GM12878 (cell line): Measurements from ENCODE around the gene CDK5R1. TPM values are rescaled to one million over a fixed set of nuclear protein-coding genes. Genes with fewer than 3 reads are reported as not detected.

ENCODE experiments used
- ATAC-seq: fragments of 200-7000 bp; cut with Tn5 transposase; 3 replicates; pipeline ENCODE4 v1.9.1; 2020; ENCODE audit warnings: mild to moderate bottlenecking, moderate library complexity
- BruUV-seq: library from RNA; stranded (reverse); fragments of 400-500 nt; replicated peaks from 2 replicates; lab custom pipeline; 2021; lab: Mats Ljungman, UMichigan
- CTCF ChIA-PET: fragments of 300-600 bp; sonication (Branson Sonifier 250); formaldehyde crosslinking; extraction: SDS; loops from one replicate; lab custom pipeline; 2021; ENCODE audit warnings: inconsistent platforms; lab: Yijun Ruan, JAX
- POLR2A ChIA-PET: fragments of 350-600 bp; formaldehyde crosslinking; extraction: SDS; loops from one replicate; lab custom pipeline; 2021; ENCODE audit warnings: inconsistent platforms; lab: Charles Lee
- RAD21 ChIA-PET: fragments of 300-600 bp; sonication (Branson Sonifier 250); formaldehyde crosslinking; loops from one replicate; lab custom pipeline; 2023; ENCODE audit warnings: antibody characterized with exemption; ENCODE audit not compliant: unreplicated experiment; lab: Charles Lee
- SMC1A ChIA-PET: fragments of 300-600 bp; sonication (Branson Sonifier 250); formaldehyde crosslinking; loops from one replicate; lab custom pipeline; 2023; ENCODE audit not compliant: unreplicated experiment, uncharacterized antibody; lab: Charles Lee
- DNase-seq: peaks from one replicate; pipeline ENCODE4 v3.0.0-alpha.2; 2011; ENCODE audit warnings: low read depth, low spot score
- FAIRE-seq: peaks from 3 replicates; lab custom pipeline; 2011; peaks lifted over from hg19 to GRCh38; lab: Jason Lieb, UNC
- H2AFZ ChIP-seq: 2 replicates; pipeline ENCODE4 v1.6.0; 2011; ENCODE audit warnings: low read depth, low read length, control low read depth; ENCODE audit not compliant: control insufficient read depth
- H3K27ac ChIP-seq: 2 replicates; pipeline ENCODE4 v1.5.1; 2011; ENCODE audit warnings: control low read depth; ENCODE audit not compliant: control insufficient read depth, insufficient read depth
- H3K27me3 ChIP-seq, 2 experiments: replicated peaks in 1 of 2; 2 replicates each; pipeline versions ENCODE4 v1.6.0 to v1.6.1; 2011; ENCODE audit warnings: low read length in 1 of 2; ENCODE audit not compliant: control insufficient read depth in 2 of 2, insufficient read depth in 2 of 2
- H3K36me3 ChIP-seq, 2 experiments: 2 replicates each; pipeline ENCODE4 v1.5.1; 2011; ENCODE audit warnings: low read length in 1 of 2; ENCODE audit not compliant: control insufficient read depth in 2 of 2, insufficient read depth in 2 of 2
- H3K4me1 ChIP-seq: 2 replicates; pipeline ENCODE4 v1.6.1; 2011; ENCODE audit warnings: mild to moderate bottlenecking, low read length, moderate library complexity, mixed read lengths; ENCODE audit not compliant: control insufficient read depth, insufficient read depth
- H3K4me2 ChIP-seq: 2 replicates; pipeline ENCODE4 v1.6.0; 2011; ENCODE audit warnings: control low read depth; ENCODE audit not compliant: control insufficient read depth, insufficient read depth
- H3K4me3 ChIP-seq: fragments of 200-600 bp; sonication (generic); 2 replicates; pipeline ENCODE4 v1.5.1; 2016
- H3K79me2 ChIP-seq: 2 replicates; pipeline ENCODE4 v1.6.0; 2011; ENCODE audit warnings: low read length; ENCODE audit not compliant: control insufficient read depth, insufficient read depth
- H3K9ac ChIP-seq: 2 replicates; pipeline ENCODE4 v1.8.0; 2011; ENCODE audit warnings: low read length, control low read depth, mixed read lengths; ENCODE audit not compliant: control insufficient read depth, insufficient read depth
- H3K9me3 ChIP-seq: replicated peaks from 3 replicates; pipeline ENCODE4 v1.5.1; 2011; ENCODE audit warnings: mild to moderate bottlenecking, low read length; ENCODE audit not compliant: control insufficient read depth, insufficient read depth
- H4K20me1 ChIP-seq: 2 replicates; pipeline ENCODE4 v1.6.0; 2011; ENCODE audit not compliant: control insufficient read depth, insufficient read depth
- IRF5 ChIP-seq: fragments of 450-650 bp; IDR thresholded peaks from 2 replicates; pipeline ENCODE4 v1.6.1; 2017; ENCODE audit warnings: borderline replicate concordance
- POLR2AphosphoS5 ChIP-seq: IDR thresholded peaks from 2 replicates; pipeline ENCODE4 v1.6.1; 2011; ENCODE audit warnings: mild to moderate bottlenecking, low read length, inconsistent platforms
- REST ChIP-seq: IDR thresholded peaks from 2 replicates; pipeline ENCODE4 v1.6.1; 2012; ENCODE audit warnings: mild to moderate bottlenecking, low read depth, low read length
- ZBED1 ChIP-seq: IDR thresholded peaks from 2 replicates; pipeline ENCODE4 v1.6.1; 2016; ENCODE audit warnings: borderline replicate concordance
- WGBS: methylation state at CpG from one replicate; pipeline ENCODE4 v1.1.6; 2016; ENCODE audit warnings: low lambda C conversion rate; ENCODE audit not compliant: insufficient replicate concordance, insufficient coverage; ENCODE audit errors: missing lambda C conversion rate; 5-methylcytosine and 5-hydroxymethylcytosine counted together
- in situ Hi-C: fragments of 300-500 bp; cut with MboI; formaldehyde crosslinking; loops from 9 replicates; pipeline ENCODE4 v1.14.3; 2018; ENCODE audit warnings: mixed read lengths
- intact Hi-C: fragments of 100-400 bp; cut with micrococcal nuclease; formaldehyde crosslinking; loops from one replicate; pipeline ENCODE4 v1.14.2; 2022; ENCODE audit not compliant: unreplicated experiment
- polyA plus RNA-seq, 11 experiments: library from polyadenylated mRNA; depleted of rRNA in 4 of 11; unstranded in 6 of 11; stranded (reverse) in 5 of 11; fragments of >200 nt; fragmentation: Nextera tagmentation in 4 of 11; fragmentation: Illumina TruSeq in 1 of 11; extraction: Ambion mirVana in 4 of 11; extraction: Trizol in 1 of 11; gene quantifications; 1 replicate in 1 of 11; 2 replicates in 10 of 11; pipeline versions ENCODE4 v1.2.1 to v1.2.3, GENCODE V29; 2011 to 2016; ENCODE audit warnings: inconsistent platforms in 2 of 11, missing spikeins in 2 of 11, low read depth in 1 of 11
- total RNA-seq, 4 experiments: library from RNA; depleted of rRNA in 3 of 4; stranded (reverse); fragments of >200 nt in 3 of 4; fragmentation: Illumina TruSeq in 1 of 4; extraction: Trizol in 1 of 4; gene quantifications; 2 replicates each; pipeline versions ENCODE4 v1.2.1 to v1.2.3, GENCODE V29; 2013 to 2021
- TF ChIP-seq, protein P1 (sequence below): fragments of 450-650 bp; IDR thresholded peaks from 2 replicates; pipeline ENCODE4 v1.6.1; 2018; ENCODE audit warnings: mild to moderate bottlenecking, low read depth, moderate library complexity; ENCODE audit not compliant: partially characterized antibody

Gene CDK5R1
- total and polyA plus RNA-seq, 10 of the 15 experiments (the other 5 are each of a cell fraction or from before 2014, with no cell fraction given), result 1.1 to 28.3 (median 12.2) TPM

DNA sequence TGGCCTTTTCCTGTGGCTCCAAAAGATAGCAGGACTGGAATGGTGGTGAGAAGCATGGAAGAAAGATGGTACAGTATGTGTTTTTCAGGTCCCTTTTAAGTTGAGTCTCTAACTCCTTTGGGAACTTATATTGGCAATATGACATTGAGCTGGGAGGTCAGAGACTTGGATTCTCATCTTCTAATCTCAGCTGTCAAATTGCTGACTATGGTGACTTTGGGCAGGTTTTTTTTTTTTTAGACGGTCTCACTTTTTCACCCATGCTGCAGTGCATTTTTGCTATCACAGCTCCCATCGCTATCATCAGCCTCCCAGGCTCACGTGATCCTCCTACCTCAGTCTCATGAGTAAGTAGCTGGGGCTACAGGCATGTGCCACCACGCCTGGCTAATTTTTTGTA, 15.1 kb upstream of the CDK5R1 start:
- no peak for ATAC-seq
- CTCF ChIA-PET, result interaction anchor here (0.6 to 7.0 kb wide), 5 partner anchors 9 to 220 kb away, joined by 3 to 59 read pairs (median 4); no protein-coding TSS in a partner anchor
- Histone ChIP-seq H3K4me1 (no peaks in the 10 kb centered on the region), H3K27me3 (no peaks in the 10 kb centered on the region), H3K9me3 (no peaks in the 10 kb centered on the region), H3K4me2 (no peak overlapping the region), H3K79me2 (no peaks in the 10 kb centered on the region), H3K4me3 (no peak overlapping the region), H3K36me3 (peaks cover 34 to 70% of the 10 kb centered on the region in 2 experiments), H3K9ac (no peak overlapping the region), H4K20me1 (no peaks in the 10 kb centered on the region), H2AFZ (no peak overlapping the region), H3K27ac (no peak overlapping the region)
- SMC1A ChIA-PET, result interaction anchor here (1.0 kb wide), 1 partner anchor 10 kb away, joined by 4 read pairs; no protein-coding TSS in a partner anchor
- no peak for DNase-seq
- 95% methylated on average over 4 of the region's 4 CpGs for WGBS
- FAIRE-seq, result no peak
- RAD21 ChIA-PET, result interaction anchor here (1.1 to 1.3 kb wide), 3 partner anchors 10 to 135 kb away, joined by 3 to 5 read pairs (median 3); no protein-coding TSS in a partner anchor
- BruUV-seq, result no TSS peak
- POLR2A ChIA-PET, result no interaction called here
- in situ Hi-C loops, result loop anchor here (5.0 to 25.0 kb wide), 2 partner anchors 291 to 441 kb away; no protein-coding TSS in a partner anchor
- intact Hi-C loops, result no loop called here
- TF ChIP-seq POLR2AphosphoS5, result no peak
- TF ChIP-seq ZBED1, result no peak
- TF ChIP-seq REST, result no peak
- TF ChIP-seq IRF5, result no peak
- TF ChIP-seq, protein P1, sequence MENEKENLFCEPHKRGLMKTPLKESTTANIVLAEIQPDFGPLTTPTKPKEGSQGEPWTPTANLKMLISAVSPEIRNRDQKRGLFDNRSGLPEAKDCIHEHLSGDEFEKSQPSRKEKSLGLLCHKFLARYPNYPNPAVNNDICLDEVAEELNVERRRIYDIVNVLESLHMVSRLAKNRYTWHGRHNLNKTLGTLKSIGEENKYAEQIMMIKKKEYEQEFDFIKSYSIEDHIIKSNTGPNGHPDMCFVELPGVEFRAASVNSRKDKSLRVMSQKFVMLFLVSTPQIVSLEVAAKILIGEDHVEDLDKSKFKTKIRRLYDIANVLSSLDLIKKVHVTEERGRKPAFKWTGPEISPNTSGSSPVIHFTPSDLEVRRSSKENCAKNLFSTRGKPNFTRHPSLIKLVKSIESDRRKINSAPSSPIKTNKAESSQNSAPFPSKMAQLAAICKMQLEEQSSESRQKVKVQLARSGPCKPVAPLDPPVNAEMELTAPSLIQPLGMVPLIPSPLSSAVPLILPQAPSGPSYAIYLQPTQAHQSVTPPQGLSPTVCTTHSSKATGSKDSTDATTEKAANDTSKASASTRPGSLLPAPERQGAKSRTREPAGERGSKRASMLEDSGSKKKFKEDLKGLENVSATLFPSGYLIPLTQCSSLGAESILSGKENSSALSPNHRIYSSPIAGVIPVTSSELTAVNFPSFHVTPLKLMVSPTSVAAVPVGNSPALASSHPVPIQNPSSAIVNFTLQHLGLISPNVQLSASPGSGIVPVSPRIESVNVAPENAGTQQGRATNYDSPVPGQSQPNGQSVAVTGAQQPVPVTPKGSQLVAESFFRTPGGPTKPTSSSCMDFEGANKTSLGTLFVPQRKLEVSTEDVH, result no peak
